ENCODE results near the gene GJA3. TPM values are rescaled to one million over a fixed set of nuclear protein-coding genes. Genes with fewer than 3 reads are reported as not detected.

The GJA3 gene
- total and polyA plus RNA-seq, 9 donors: 0.08 to 0.34 (median 0.15) TPM; not detected in 2

- no peak overlapping the region for H3K4me3 ChIP-seq
- TF ChIP-seq EP300 (IDR thresholded peaks at IDR 0.05) (no peak), CTCF (IDR thresholded peaks at IDR 0.05) (no peak), POLR2A (IDR thresholded peaks at IDR 0.05) (no peak)
- no peaks in the 10 kb centered on the region for H3K4me1 ChIP-seq (ENCODE audit: insufficient read depth)
- intact Hi-C loops (cut with DNase I): no loop called here
- DNase-seq: no peak
- no peak overlapping the region for H3K27ac ChIP-seq
- no peaks in the 10 kb centered on the region for H3K36me3 ChIP-seq
- no peaks in the 10 kb centered on the region for H3K9me3 ChIP-seq
- WGBS, 3 donors: 24 to 41% (median 32%) methylated on average over 66 to 67 of the region's 67 CpGs
- no peaks in the 10 kb centered on the region for H3K27me3 ChIP-seq
Observed at GRCh38 chr13:20177049-20177831, 16.4 kb upstream of the GJA3 start.

- intact Hi-C loops (cut with DNase I): no loop called here
- H3K4me1 ChIP-seq (ENCODE audit: insufficient read depth): no peaks in the 10 kb centered on the region
- WGBS, 3 donors: 74 to 77% (median 76%) methylated on average over 14 of the region's 14 CpGs
- no peak overlapping the region for H3K4me3 ChIP-seq
- TF ChIP-seq CTCF (IDR thresholded peaks at IDR 0.05) (no peak), EP300 (IDR thresholded peaks at IDR 0.05) (no peak), POLR2A (IDR thresholded peaks at IDR 0.05) (no peak)
- no peaks in the 10 kb centered on the region for H3K9me3 ChIP-seq
- DNase-seq: no peak
- H3K27me3 ChIP-seq: no peaks in the 10 kb centered on the region
- H3K36me3 ChIP-seq: no peaks in the 10 kb centered on the region
- no peak overlapping the region for H3K27ac ChIP-seq
Observed at GRCh38 chr13:20175907-20176652, 15.2 kb upstream of the GJA3 start.

GRCh38 chr13:20175406-20175794, 14.5 kb upstream of the GJA3 start:
- H3K4me1 ChIP-seq (ENCODE audit: insufficient read depth): no peaks in the 10 kb centered on the region
- TF ChIP-seq POLR2A (IDR thresholded peaks at IDR 0.05) (no peak), EP300 (IDR thresholded peaks at IDR 0.05) (no peak), CTCF (IDR thresholded peaks at IDR 0.05) (no peak)
- H3K27me3 ChIP-seq: no peaks in the 10 kb centered on the region
- no peak overlapping the region for H3K27ac ChIP-seq
- intact Hi-C loops (cut with DNase I): no loop called here
- 40 to 59% (median 48%) methylated on average over 3 of the region's 3 CpGs for whole genome bisulfite sequencing, 3 donors
- H3K9me3 ChIP-seq: no peaks in the 10 kb centered on the region
- H3K4me3 ChIP-seq: no peak overlapping the region
- H3K36me3 ChIP-seq: no peaks in the 10 kb centered on the region
- no peak for DNase-seq

- 35 to 43% (median 37%) methylated on average over 22 of the region's 22 CpGs for WGBS, 3 donors
- H3K27ac ChIP-seq: no peak overlapping the region
- no peak overlapping the region for H3K4me3 ChIP-seq
- no peaks in the 10 kb centered on the region for H3K4me1 ChIP-seq (ENCODE audit: insufficient read depth)
- intact Hi-C loops (cut with DNase I): no loop called here
- no peak for TF ChIP-seq POLR2A (IDR thresholded peaks at IDR 0.05)
- TF ChIP-seq CTCF (IDR thresholded peaks at IDR 0.05): no peak
- no peak for TF ChIP-seq EP300 (IDR thresholded peaks at IDR 0.05)
- H3K36me3 ChIP-seq: no peaks in the 10 kb centered on the region
- peak in 4 of 5 donors; percentile 24 to 65 (median 60) for DNase-seq
- no peaks in the 10 kb centered on the region for H3K9me3 ChIP-seq
- H3K27me3 ChIP-seq: no peaks in the 10 kb centered on the region
Observed at GRCh38 chr13:20174656-20175405, 14.0 kb upstream of the GJA3 start.

Measured in ovary (tissue), 9 donors.